ENCODE data around the gene SLC35B2. TPM values are rescaled to one million over a fixed set of nuclear protein-coding genes. Genes with fewer than 3 reads are reported as not detected.

SLC35B2 gene
- total RNA-seq, 2 donors from 2014 or later: 31.1 to 33.9 TPM

- Histone ChIP-seq H3K9me3 (no peaks in the 10 kb centered on the region), H3K4me1 (peaks cover 12% of the 10 kb centered on the region), H3K27ac (no peak overlapping the region), H3K4me3 (no peak overlapping the region), H3K36me3 (replicated peaks in 1 of 2; ENCODE audit: insufficient read depth in 1 of 2, low read depth in 2 of 2) (no peaks in the 10 kb centered on the region), H3K27me3 (peaks cover 0 to 15% of the 10 kb centered on the region in 2 donors)
- WGBS, 2 donors: 11% methylated on average over 109 of the region's 109 CpGs; no CpG with 5 or more reads in 1 of the 2 donors
- ATAC-seq (peak; percentile 42), DNase-seq (peak in 1 of 4 donors; percentile 42)
- intact Hi-C loops (cut with DNase I): no loop called here
- TF ChIP-seq POLR2A (IDR thresholded peaks at IDR 0.05) (no peak), CTCF (IDR thresholded peaks at IDR 0.05) (no peak)
Measured at GRCh38 chr6:44275749-44276648, 18.7 kb upstream of the SLC35B2 start.

- H3K4me1 ChIP-seq: peaks cover 12% of the 10 kb centered on the region
- no peaks in the 10 kb centered on the region for H3K36me3 ChIP-seq (replicated peaks in 1 of 2; ENCODE audit: insufficient read depth in 1 of 2, low read depth in 2 of 2)
- H3K27me3 ChIP-seq: peaks cover 0 to 15% of the 10 kb centered on the region in 2 donors
- H3K4me3 ChIP-seq: no peak overlapping the region
- no peaks in the 10 kb centered on the region for H3K9me3 ChIP-seq
- intact Hi-C loops (cut with DNase I): no loop called here
- ATAC-seq (no peak), DNase-seq (no peak)
- 74 to 83% methylated on average over 41 to 59 of the region's 59 CpGs for WGBS, 2 donors
- TF ChIP-seq POLR2A (IDR thresholded peaks at IDR 0.05): no peak
- TF ChIP-seq CTCF (IDR thresholded peaks at IDR 0.05): no peak
- H3K27ac ChIP-seq: no peak overlapping the region
Measured at GRCh38 chr6:44275271-44275748, 18.0 kb upstream of the SLC35B2 start.

GRCh38 chr6:44273617-44274016 lies 16.3 kb upstream of the SLC35B2 start:
- Histone ChIP-seq H3K27me3 (peaks cover 0 to 18% of the 10 kb centered on the region in 2 donors), H3K4me1 (peaks cover 12% of the 10 kb centered on the region), H3K36me3 (replicated peaks in 1 of 2; ENCODE audit: insufficient read depth in 1 of 2, low read depth in 2 of 2) (no peaks in the 10 kb centered on the region), H3K9me3 (no peaks in the 10 kb centered on the region), H3K27ac (no peak overlapping the region), H3K4me3 (no peak overlapping the region)
- 25 to 52% methylated on average over 1 of the region's 1 CpG for WGBS, 2 donors
- DNase-seq (no peak), ATAC-seq (no peak)
- no peak for TF ChIP-seq POLR2A (IDR thresholded peaks at IDR 0.05)
- TF ChIP-seq CTCF (IDR thresholded peaks at IDR 0.05): no peak
- intact Hi-C loops (cut with DNase I): loop anchor here (5.0 kb wide), 1 partner anchor 64 kb away; no protein-coding TSS in a partner anchor

- no peak for DNase-seq
- H3K27ac ChIP-seq: no peak overlapping the region
- intact Hi-C loops (cut with DNase I): loop anchor here (5.0 kb wide), 1 partner anchor 64 kb away; no protein-coding TSS in a partner anchor
- H3K4me1 ChIP-seq: peaks cover 12% of the 10 kb centered on the region
- H3K36me3 ChIP-seq (replicated peaks in 1 of 2; ENCODE audit: insufficient read depth in 1 of 2, low read depth in 2 of 2): no peaks in the 10 kb centered on the region
- WGBS, 2 donors: 72 to 83% methylated on average over 15 to 21 of the region's 23 CpGs
- no peak for ATAC-seq
- H3K9me3 ChIP-seq: no peaks in the 10 kb centered on the region
- no peak for TF ChIP-seq POLR2A (IDR thresholded peaks at IDR 0.05)
- no peak for TF ChIP-seq CTCF (IDR thresholded peaks at IDR 0.05)
- no peak overlapping the region for H3K4me3 ChIP-seq
- H3K27me3 ChIP-seq: peaks cover 0 to 18% of the 10 kb centered on the region in 2 donors
Measured at GRCh38 chr6:44272999-44273566, 15.8 kb upstream of the SLC35B2 start.

Measured in body of pancreas (tissue), 4 donors.